GM13977 (cell line): ENCODE results near the gene FAM167B.

ENCODE experiments used
- DNase-seq: peaks from one replicate; pipeline ENCODE4 v3.0.0; 2012; ENCODE audit warnings: low spot score
- CTCF ChIP-seq: IDR thresholded peaks from 2 replicates; pipeline ENCODE4 v1.5.1; 2012; ENCODE audit warnings: mild to moderate bottlenecking, control low read depth; ENCODE audit not compliant: insufficient read depth; ENCODE audit errors: extremely low read depth, missing control alignments
- in situ Hi-C: fragments of 300-500 bp; cut with MboI; formaldehyde crosslinking; loops from one replicate; pipeline ENCODE4 v1.12.0; 2022; ENCODE audit warnings: low sequenced_read_pairs, low pct_unique_long_range_greater_than_20kb, mixed read lengths, inconsistent platforms; ENCODE audit not compliant: unreplicated experiment

Gene FAM167B

GRCh38 chr1:32234792-32235191 is 12.2 kb upstream of the FAM167B start:
- DNase-seq, result no peak
- TF ChIP-seq CTCF, result no peak
- in situ Hi-C loops, result no loop called here

- in situ Hi-C loops, result no loop called here
Measured at GRCh38 chr1:32239337-32239736, 7.7 kb upstream of the FAM167B start.

GRCh38 chr1:32239790-32240139 is 7.3 kb upstream of the FAM167B start:
- in situ Hi-C loops, result no loop called here

More at GRCh38 chr1:32239337-32239736, 7.7 kb upstream of the FAM167B start:
- no peak for TF ChIP-seq CTCF
- DNase-seq, result no peak

GRCh38 chr1:32240140-32240951 is 6.7 kb upstream of the FAM167B start:
- DNase-seq, result peak; percentile 53
- peak; percentile 17 for TF ChIP-seq CTCF
- in situ Hi-C loops, result no loop called here

More at GRCh38 chr1:32239790-32240139, 7.3 kb upstream of the FAM167B start:
- DNase-seq, result no peak
- no peak for TF ChIP-seq CTCF

- in situ Hi-C loops, result no loop called here
- TF ChIP-seq CTCF, result peak; percentile 20
- DNase-seq, result peak; percentile 70
Measured at GRCh38 chr1:32241001-32241763, 5.8 kb upstream of the FAM167B start.

- in situ Hi-C loops, result no loop called here
- DNase-seq, result peak; percentile 48
- TF ChIP-seq CTCF, result peak; percentile 7
Measured at GRCh38 chr1:32242341-32242851, 4.6 kb upstream of the FAM167B start.
